K562 (cell line): Measurements from ENCODE around the gene NTRK3. TPM values are rescaled to one million over a fixed set of nuclear protein-coding genes. Genes with fewer than 3 reads are reported as not detected.

Source experiments
- ATAC-seq: fragments of 200-7000 bp; cut with Tn5 transposase; 3 replicates; pipeline ENCODE4 v1.9.1; 2020; ENCODE audit warnings: moderate library complexity
- BruUV-seq: library from RNA; stranded (reverse); fragments of 400-500 nt; replicated peaks from 2 replicates; lab custom pipeline; 2021; lab: Mats Ljungman, UMichigan
- CTCF ChIA-PET: fragments of 300-600 bp; formaldehyde crosslinking; extraction: SDS; loops from one replicate; lab custom pipeline; 2021; ENCODE audit warnings: low intra/inter-chr PET ratio; lab: Yijun Ruan, JAX
- POLR2A ChIA-PET: fragments of 300-600, 350-650 bp; sonication (Branson Sonifier 250); formaldehyde crosslinking; extraction: SDS; loops from one replicate; lab custom pipeline; 2021; ENCODE audit warnings: antibody characterized with exemption, inconsistent platforms; lab: Yijun Ruan, JAX
- DNase-seq, 4 experiments: peaks; one replicate each; pipeline versions ENCODE4 v3.0.0 to v3.0.0-alpha.2; 2011 to 2018; ENCODE audit warnings: low spot score in 3 of 4, mixed read lengths in 3 of 4; ENCODE audit errors: extremely low read depth in 1 of 4
- FAIRE-seq: peaks from 2 replicates; lab custom pipeline; 2011; peaks lifted over from hg19 to GRCh38; lab: Jason Lieb, UNC
- H2AFZ ChIP-seq: 2 replicates; pipeline ENCODE4 v1.6.0; 2011; ENCODE audit warnings: low read depth, low read length, control low read depth, inconsistent platforms
- H3K27ac ChIP-seq: fragments of 200-600 bp; 3 replicates; pipeline ENCODE4 v1.8.0; 2011; ENCODE audit warnings: low read depth, mild to moderate bottlenecking, control low read depth, inconsistent platforms, low read length, moderate library complexity, mixed read lengths; ENCODE audit errors: extremely low read depth
- H3K27me3 ChIP-seq, 2 experiments: fragments of 300-600 bp in 1 of 2; 2 replicates in 1 of 2; 3 replicates in 1 of 2; pipeline versions ENCODE4 v1.6.0 to v1.8.0; 2011; ENCODE audit warnings: inconsistent platforms in 2 of 2, low read length in 2 of 2, mild to moderate bottlenecking in 1 of 2, mixed read lengths in 1 of 2, moderate library complexity in 1 of 2; ENCODE audit not compliant: control insufficient read depth in 2 of 2, insufficient read depth in 2 of 2
- H3K36me3 ChIP-seq: fragments of 300-600 bp; 3 replicates; pipeline ENCODE4 v1.8.0; 2011; ENCODE audit warnings: mild to moderate bottlenecking, low read length, inconsistent platforms; ENCODE audit not compliant: control insufficient read depth, insufficient read depth
- H3K4me1 ChIP-seq, 2 experiments: fragments of 200-600 bp in 1 of 2; replicated peaks in 1 of 2; 2 replicates in 1 of 2; 3 replicates in 1 of 2; pipeline versions ENCODE4 v1.5.1 to v1.8.0; 2011; ENCODE audit warnings: inconsistent platforms in 2 of 2, low read length in 2 of 2, mild to moderate bottlenecking in 1 of 2, mixed read lengths in 1 of 2, moderate library complexity in 1 of 2; ENCODE audit not compliant: control insufficient read depth in 2 of 2, insufficient read depth in 2 of 2
- H3K4me2 ChIP-seq: 2 replicates; pipeline ENCODE4 v1.6.1; 2011; ENCODE audit warnings: low read length, control low read depth, inconsistent platforms, mixed read lengths; ENCODE audit not compliant: insufficient read depth
- H3K4me3 ChIP-seq: fragments of 200-600 bp; sonication (generic), shearing (Covaris generic); 2 replicates; pipeline ENCODE4 v1.5.1; 2016; ENCODE audit warnings: control low read depth, inconsistent platforms
- H3K79me2 ChIP-seq: fragments of 200-600 bp; 3 replicates; pipeline ENCODE4 v1.8.0; 2011; ENCODE audit warnings: low read length, inconsistent platforms; ENCODE audit not compliant: control insufficient read depth, insufficient read depth
- H3K9ac ChIP-seq, 2 experiments: 2 replicates each; pipeline versions ENCODE4 v1.6.0 to v1.6.1; 2011; ENCODE audit warnings: low read depth in 2 of 2, low read length in 2 of 2, control low read depth in 1 of 2, inconsistent platforms in 1 of 2, mild to moderate bottlenecking in 1 of 2, mixed read lengths in 1 of 2; ENCODE audit not compliant: insufficient read depth in 1 of 2
- H3K9me1 ChIP-seq: one replicate; pipeline ENCODE4 v1.6.0; 2011; ENCODE audit warnings: inconsistent platforms, mild to moderate bottlenecking, low read length, moderate library complexity; ENCODE audit not compliant: control insufficient read depth, insufficient read depth
- H3K9me3 ChIP-seq: replicated peaks from 2 replicates; pipeline ENCODE4 v1.5.1; 2011; ENCODE audit warnings: low read depth, low read length, inconsistent platforms; ENCODE audit not compliant: control insufficient read depth, insufficient read depth
- H4K20me1 ChIP-seq: replicated peaks from 2 replicates; pipeline ENCODE4 v1.6.1; 2011; ENCODE audit warnings: low read length, inconsistent platforms, mixed read lengths; ENCODE audit not compliant: control insufficient read depth, insufficient read depth
- BACH1 ChIP-seq: fragments of 200-800 bp; sonication (Bioruptor generic); IDR thresholded peaks from 2 replicates; pipeline ENCODE4 v1.6.1; 2016; ENCODE audit warnings: missing genetic modification characterization, missing compliant biosample characterization
- BHLHE40 ChIP-seq: IDR thresholded peaks from 2 replicates; pipeline ENCODE4 v1.6.1; 2011; ENCODE audit warnings: low read length, improper control_type of control experiment
- CBFA2T2 ChIP-seq: fragments of 450-650 bp; conservative IDR thresholded peaks from 2 replicates; pipeline ENCODE4 v1.6.1; 2017; ENCODE audit warnings: mild to moderate bottlenecking
- GTF2A2 ChIP-seq: IDR thresholded peaks from 2 replicates; pipeline ENCODE4 v1.6.1; 2016; ENCODE audit warnings: mild to moderate bottlenecking, missing genetic modification characterization, missing compliant biosample characterization
- HDGF ChIP-seq: fragments of 450-650 bp; IDR thresholded peaks from 2 replicates; pipeline ENCODE4 v1.6.1; 2016
- KLF13 ChIP-seq: fragments of 450-650 bp; IDR thresholded peaks from 2 replicates; pipeline ENCODE4 v1.6.1; 2016; ENCODE audit warnings: missing genetic modification characterization, low read depth, mild to moderate bottlenecking, missing compliant biosample characterization, moderate library complexity, borderline replicate concordance
- L3MBTL2 ChIP-seq: fragments of 450-650 bp; IDR thresholded peaks from 2 replicates; pipeline ENCODE4 v1.6.1; 2016; ENCODE audit warnings: mild to moderate bottlenecking, moderate library complexity
- MBD2 ChIP-seq: sonication (generic); IDR thresholded peaks from 2 replicates; pipeline ENCODE4 v1.6.1; 2016; ENCODE audit warnings: low read depth, borderline replicate concordance
- MYBL2 ChIP-seq, 2 experiments: fragments of 450-650 bp in 1 of 2; sonication (generic) in 1 of 2; formaldehyde crosslinking in 1 of 2; IDR thresholded peaks; 2 replicates each; pipeline versions ENCODE4 v1.6.1 to v1.8.1; 2017 to 2022; ENCODE audit warnings: borderline replicate concordance in 1 of 2, inconsistent platforms in 1 of 2, low read depth in 1 of 2, mild to moderate bottlenecking in 1 of 2, missing genetic modification reagents in 1 of 2, moderate library complexity in 1 of 2
- NUFIP1 ChIP-seq: fragments of 450-650 bp; IDR thresholded peaks from 2 replicates; pipeline ENCODE4 v1.6.1; 2018; ENCODE audit not compliant: partially characterized antibody
- TRIM28 ChIP-seq: fragments of 450-650 bp; IDR thresholded peaks from 2 replicates; pipeline ENCODE4 v1.6.1; 2017
- ZBTB8A ChIP-seq: fragments of 450-650 bp; IDR thresholded peaks from 2 replicates; pipeline ENCODE4 v1.6.1; 2018; ENCODE audit warnings: mild to moderate bottlenecking, moderate library complexity; ENCODE audit not compliant: partially characterized antibody
- ZNF212 ChIP-seq: fragments of 450-650 bp; formaldehyde crosslinking; IDR thresholded peaks from 2 replicates; pipeline ENCODE4 v1.4.0; 2020; ENCODE audit warnings: mild to moderate bottlenecking
- ZNF253 ChIP-seq: fragments of 250-450 bp; sonication (Bioruptor Pico); conservative IDR thresholded peaks from 2 replicates; pipeline ENCODE4 v1.6.1; 2021; ENCODE audit warnings: mild to moderate bottlenecking
- WGBS: fragments of 100-300 bp; shearing (Covaris generic); methylation state at CpG from one replicate; pipeline ENCODE4 v1.1.6; 2016; ENCODE audit warnings: low coverage, mixed read lengths; ENCODE audit not compliant: insufficient coverage; ENCODE audit errors: missing lambda C conversion rate; 5-methylcytosine and 5-hydroxymethylcytosine counted together
- in situ Hi-C: fragments of 300-500 bp; cut with MboI; formaldehyde crosslinking; loops from 4 replicates; pipeline ENCODE4 v1.15.0; 2018; ENCODE audit warnings: inconsistent platforms, mixed read lengths
- intact Hi-C: fragments of 100-400 bp; cut with micrococcal nuclease; formaldehyde crosslinking; loops from 2 replicates; pipeline ENCODE4 v1.14.2; 2022
- polyA plus RNA-seq, 8 experiments: library from polyadenylated mRNA; depleted of rRNA in 4 of 8; stranded (reverse) in 5 of 8; unstranded in 3 of 8; fragments of >200 nt; fragmentation: Nextera tagmentation in 2 of 8; fragmentation: Illumina TruSeq in 1 of 8; extraction: Ambion mirVana in 2 of 8; extraction: Trizol in 1 of 8; gene quantifications; 2 replicates each; pipeline versions ENCODE4 v1.2.1 to v1.2.3, GENCODE V29; 2011 to 2014; ENCODE audit warnings: inconsistent platforms in 1 of 8, missing spikeins in 1 of 8
- total RNA-seq, 7 experiments: library from RNA; depleted of rRNA in 6 of 7; stranded (reverse); fragments of >200 nt in 6 of 7; fragmentation: Illumina TruSeq in 2 of 7; extraction: Trizol in 2 of 7; gene quantifications; 2 replicates each; pipeline versions ENCODE4 v1.2.1 to v1.2.3, GENCODE V29; 2011 to 2021; ENCODE audit warnings: low replicate concordance in 1 of 7
- TF ChIP-seq, protein P1 (sequence below): IDR thresholded peaks from 2 replicates; pipeline ENCODE4 v1.6.1; 2016; ENCODE audit warnings: missing genetic modification characterization, missing compliant biosample characterization
- TF ChIP-seq, protein P2 (sequence below): sonication (generic); formaldehyde crosslinking; IDR thresholded peaks from 2 replicates; pipeline ENCODE4 v1.8.0; 2022; ENCODE audit warnings: missing genetic modification reagents, mild to moderate bottlenecking, borderline replicate concordance

NTRK3 gene
- total and polyA plus RNA-seq, 9 of the 15 experiments (the other 6 are each of a cell fraction or from before 2014, with no cell fraction given) = 0.11 to 0.13 TPM; not detected in 7

DNA sequence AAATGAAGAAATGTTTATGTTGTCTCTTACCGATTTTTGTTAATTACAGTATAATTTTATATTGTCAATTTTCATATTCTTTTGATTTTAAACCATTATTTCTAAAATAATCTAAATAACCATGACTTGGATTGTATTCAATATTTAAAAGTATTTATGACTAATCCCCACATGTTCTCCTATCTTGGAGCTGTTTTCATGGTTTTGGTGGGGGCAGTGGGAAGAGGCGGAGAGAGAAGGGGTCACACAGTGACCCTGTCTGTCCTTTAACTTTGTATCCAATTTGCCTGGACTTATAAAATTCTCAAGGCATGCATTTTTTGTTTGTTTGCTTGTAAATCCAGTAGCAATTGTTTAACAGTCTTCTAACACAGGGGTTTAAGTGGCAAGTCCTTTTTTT is 407.4 kb downstream of the NTRK3 start:
- Histone ChIP-seq H3K4me3 (no peak overlapping the region), H3K9me3 (no peaks in the 10 kb centered on the region), H3K36me3 (no peaks in the 10 kb centered on the region), H3K27ac (no peak overlapping the region), H3K79me2 (no peaks in the 10 kb centered on the region), H4K20me1 (no peaks in the 10 kb centered on the region), H3K9me1 (no peaks in the 10 kb centered on the region), H3K27me3 (no peaks in the 10 kb centered on the region), H3K9ac (no peak overlapping the region), H2AFZ (no peak overlapping the region), H3K4me1 (no peaks in the 10 kb centered on the region), H3K4me2 (no peak overlapping the region)
- 0% methylated on average over 2 of the region's 2 CpGs for WGBS
- DNase-seq (no peak), FAIRE-seq (no peak), ATAC-seq (no peak)
- ChIA-PET POLR2A (no interaction called here), CTCF (no interaction called here)
- TF ChIP-seq NUFIP1 = no peak
- TF ChIP-seq, protein P1, sequence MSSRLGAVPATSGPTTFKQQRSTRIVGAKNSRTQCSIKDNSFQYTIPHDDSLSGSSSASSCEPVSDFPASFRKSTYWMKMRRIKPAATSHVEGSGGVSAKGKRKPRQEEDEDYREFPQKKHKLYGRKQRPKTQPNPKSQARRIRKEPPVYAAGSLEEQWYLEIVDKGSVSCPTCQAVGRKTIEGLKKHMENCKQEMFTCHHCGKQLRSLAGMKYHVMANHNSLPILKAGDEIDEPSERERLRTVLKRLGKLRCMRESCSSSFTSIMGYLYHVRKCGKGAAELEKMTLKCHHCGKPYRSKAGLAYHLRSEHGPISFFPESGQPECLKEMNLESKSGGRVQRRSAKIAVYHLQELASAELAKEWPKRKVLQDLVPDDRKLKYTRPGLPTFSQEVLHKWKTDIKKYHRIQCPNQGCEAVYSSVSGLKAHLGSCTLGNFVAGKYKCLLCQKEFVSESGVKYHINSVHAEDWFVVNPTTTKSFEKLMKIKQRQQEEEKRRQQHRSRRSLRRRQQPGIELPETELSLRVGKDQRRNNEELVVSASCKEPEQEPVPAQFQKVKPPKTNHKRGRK = no peak
- TF ChIP-seq HDGF = no peak
- TF ChIP-seq BACH1 (tag) = no peak
- no peak for TF ChIP-seq KLF13
- TF ChIP-seq ZNF212 (CRISPR knock-in tag) = no peak
- no peak for TF ChIP-seq BHLHE40
- no peak for TF ChIP-seq MYBL2 (IDR thresholded peaks at IDR 0.05; ENCODE audit: low read depth)
- no peak for TF ChIP-seq MYBL2 (CRISPR knock-in tag; IDR thresholded peaks at IDR 0.05; ENCODE audit: borderline replicate concordance)
- TF ChIP-seq L3MBTL2 = no peak
- TF ChIP-seq GTF2A2 (tag) = no peak
- TF ChIP-seq TRIM28 = no peak
- TF ChIP-seq ZNF253 (CRISPR knock-in tag) = no peak
- TF ChIP-seq, protein P2, sequence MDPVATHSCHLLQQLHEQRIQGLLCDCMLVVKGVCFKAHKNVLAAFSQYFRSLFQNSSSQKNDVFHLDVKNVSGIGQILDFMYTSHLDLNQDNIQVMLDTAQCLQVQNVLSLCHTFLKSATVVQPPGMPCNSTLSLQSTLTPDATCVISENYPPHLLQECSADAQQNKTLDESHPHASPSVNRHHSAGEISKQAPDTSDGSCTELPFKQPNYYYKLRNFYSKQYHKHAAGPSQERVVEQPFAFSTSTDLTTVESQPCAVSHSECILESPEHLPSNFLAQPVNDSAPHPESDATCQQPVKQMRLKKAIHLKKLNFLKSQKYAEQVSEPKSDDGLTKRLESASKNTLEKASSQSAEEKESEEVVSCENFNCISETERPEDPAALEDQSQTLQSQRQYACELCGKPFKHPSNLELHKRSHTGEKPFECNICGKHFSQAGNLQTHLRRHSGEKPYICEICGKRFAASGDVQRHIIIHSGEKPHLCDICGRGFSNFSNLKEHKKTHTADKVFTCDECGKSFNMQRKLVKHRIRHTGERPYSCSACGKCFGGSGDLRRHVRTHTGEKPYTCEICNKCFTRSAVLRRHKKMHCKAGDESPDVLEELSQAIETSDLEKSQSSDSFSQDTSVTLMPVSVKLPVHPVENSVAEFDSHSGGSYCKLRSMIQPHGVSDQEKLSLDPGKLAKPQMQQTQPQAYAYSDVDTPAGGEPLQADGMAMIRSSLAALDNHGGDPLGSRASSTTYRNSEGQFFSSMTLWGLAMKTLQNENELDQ = no peak
- TF ChIP-seq ZBTB8A = no peak
- TF ChIP-seq MBD2 = no peak
- no peak for TF ChIP-seq CBFA2T2
- in situ Hi-C loops = no loop called here
- intact Hi-C loops = no loop called here
- no TSS peak for BruUV-seq
